IMR-90 (cell line): ENCODE measurements around the gene HDDC2.

Source experiments
- CHD1 ChIP-seq: IDR thresholded peaks from 2 replicates; pipeline ENCODE4 v1.6.1; 2012; ENCODE audit warnings: low read depth, low read length, improper control_type of control experiment
- MXI1 ChIP-seq: IDR thresholded peaks from 2 replicates; pipeline ENCODE4 v1.6.1; 2012; ENCODE audit warnings: low read depth, mild to moderate bottlenecking, low read length, moderate library complexity, borderline replicate concordance
- POLR2A ChIP-seq: IDR thresholded peaks from 2 replicates; pipeline ENCODE4 v1.6.1; 2012; ENCODE audit warnings: mild to moderate bottlenecking, low read depth, low read length
- RAD21 ChIP-seq: IDR thresholded peaks from 2 replicates; pipeline ENCODE4 v1.6.1; 2012; ENCODE audit warnings: low read length, improper control_type of control experiment
- RFX5 ChIP-seq: IDR thresholded peaks from 2 replicates; pipeline ENCODE4 v1.8.0; 2012; ENCODE audit warnings: low read depth, mild to moderate bottlenecking, low read length, moderate library complexity
- TF ChIP-seq, protein P1 (sequence below): fragments of 150-350 bp; IDR thresholded peaks from 2 replicates; pipeline ENCODE4 v1.6.1; 2017; ENCODE audit warnings: mild to moderate bottlenecking, antibody characterized with exemption, low read length, low read depth
- TF ChIP-seq, protein P2 (sequence below): conservative IDR thresholded peaks from 2 replicates; pipeline ENCODE4 v1.5.1; 2012; ENCODE audit warnings: mild to moderate bottlenecking, low read depth, low read length, improper control_type of control experiment

DNA sequence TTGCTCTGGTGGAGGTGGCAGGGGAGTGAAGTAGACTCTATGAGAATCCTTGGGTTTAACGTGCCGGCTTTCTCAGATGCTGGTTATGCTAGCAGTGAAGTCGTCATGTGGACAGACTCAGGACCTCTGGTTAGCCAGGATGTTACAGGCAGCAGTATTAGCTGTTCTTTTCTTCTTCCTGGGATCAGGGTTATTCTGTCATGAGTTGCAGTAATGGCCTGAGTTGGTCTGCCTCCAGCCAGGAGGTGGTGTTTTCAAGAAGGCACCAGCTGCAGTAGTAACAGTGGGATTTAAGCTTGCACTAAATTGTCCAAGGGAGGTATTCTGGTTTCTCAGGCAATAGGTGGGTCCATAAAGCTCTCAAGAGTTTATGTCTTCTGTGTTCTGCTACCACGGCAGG, 56.7 kb downstream of the HDDC2 start:
- TF ChIP-seq, protein P1, sequence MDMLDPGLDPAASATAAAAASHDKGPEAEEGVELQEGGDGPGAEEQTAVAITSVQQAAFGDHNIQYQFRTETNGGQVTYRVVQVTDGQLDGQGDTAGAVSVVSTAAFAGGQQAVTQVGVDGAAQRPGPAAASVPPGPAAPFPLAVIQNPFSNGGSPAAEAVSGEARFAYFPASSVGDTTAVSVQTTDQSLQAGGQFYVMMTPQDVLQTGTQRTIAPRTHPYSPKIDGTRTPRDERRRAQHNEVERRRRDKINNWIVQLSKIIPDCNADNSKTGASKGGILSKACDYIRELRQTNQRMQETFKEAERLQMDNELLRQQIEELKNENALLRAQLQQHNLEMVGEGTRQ = no peak
- TF ChIP-seq, protein P2, sequence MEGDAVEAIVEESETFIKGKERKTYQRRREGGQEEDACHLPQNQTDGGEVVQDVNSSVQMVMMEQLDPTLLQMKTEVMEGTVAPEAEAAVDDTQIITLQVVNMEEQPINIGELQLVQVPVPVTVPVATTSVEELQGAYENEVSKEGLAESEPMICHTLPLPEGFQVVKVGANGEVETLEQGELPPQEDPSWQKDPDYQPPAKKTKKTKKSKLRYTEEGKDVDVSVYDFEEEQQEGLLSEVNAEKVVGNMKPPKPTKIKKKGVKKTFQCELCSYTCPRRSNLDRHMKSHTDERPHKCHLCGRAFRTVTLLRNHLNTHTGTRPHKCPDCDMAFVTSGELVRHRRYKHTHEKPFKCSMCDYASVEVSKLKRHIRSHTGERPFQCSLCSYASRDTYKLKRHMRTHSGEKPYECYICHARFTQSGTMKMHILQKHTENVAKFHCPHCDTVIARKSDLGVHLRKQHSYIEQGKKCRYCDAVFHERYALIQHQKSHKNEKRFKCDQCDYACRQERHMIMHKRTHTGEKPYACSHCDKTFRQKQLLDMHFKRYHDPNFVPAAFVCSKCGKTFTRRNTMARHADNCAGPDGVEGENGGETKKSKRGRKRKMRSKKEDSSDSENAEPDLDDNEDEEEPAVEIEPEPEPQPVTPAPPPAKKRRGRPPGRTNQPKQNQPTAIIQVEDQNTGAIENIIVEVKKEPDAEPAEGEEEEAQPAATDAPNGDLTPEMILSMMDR = no peak
- TF ChIP-seq POLR2A (no peak), RFX5 (no peak), RAD21 (no peak), MXI1 (no peak), CHD1 (no peak)
